Activated T-helper 1 cell treated with anti-CD3 and anti-CD28 coated beads, Interleukin-2, amount 50 U/mL, for 16 hours (primary cell): ENCODE measurements around the gene APP.

Experiments used
- DNase-seq, 2 donors: peaks; one replicate each; pipeline ENCODE4 v3.0.0-alpha.2; 2020; ENCODE audit warnings: low read depth in 1 of 2, low spot score in 1 of 2

APP gene

GRCh38 chr21:26127073-26127814, 43.3 kb downstream of the APP start:
- DNase-seq = no peak

GRCh38 chr21:26126168-26126553, 44.4 kb downstream of the APP start:
- DNase-seq = no peak

GRCh38 chr21:26125433-26126167, 45.0 kb downstream of the APP start:
- no peak for DNase-seq

GRCh38 chr21:26124896-26125295, 45.7 kb downstream of the APP start:
- no peak for DNase-seq

GRCh38 chr21:26124421-26124833, 46.1 kb downstream of the APP start:
- no peak for DNase-seq

- no peak for DNase-seq
Measured at GRCh38 chr21:26123012-26123411, 47.6 kb downstream of the APP start.

GRCh38 chr21:26120828-26121227, 49.7 kb downstream of the APP start:
- no peak for DNase-seq

GRCh38 chr21:26119906-26120305, 50.7 kb downstream of the APP start:
- DNase-seq = no peak

- no peak for DNase-seq
Measured at GRCh38 chr21:26118938-26119540, 51.5 kb downstream of the APP start.

- no peak for DNase-seq
Measured at GRCh38 chr21:26117972-26118367, 52.6 kb downstream of the APP start.

GRCh38 chr21:26117324-26117971, 53.1 kb downstream of the APP start:
- DNase-seq = no peak

- no peak for DNase-seq
Measured at GRCh38 chr21:26116456-26117011, 54.0 kb downstream of the APP start.

GRCh38 chr21:26115899-26116298, 54.7 kb downstream of the APP start:
- no peak for DNase-seq

- DNase-seq = no peak
Measured at GRCh38 chr21:26115305-26115704, 55.3 kb downstream of the APP start.

GRCh38 chr21:26112975-26113374, 57.6 kb downstream of the APP start:
- DNase-seq = no peak

- DNase-seq = no peak
Measured at GRCh38 chr21:26112127-26112742, 58.3 kb downstream of the APP start.

- DNase-seq = no peak
Measured at GRCh38 chr21:26110715-26111114, 59.9 kb downstream of the APP start.

GRCh38 chr21:26107429-26107828, 63.1 kb downstream of the APP start:
- no peak for DNase-seq

- no peak for DNase-seq
Measured at GRCh38 chr21:26106562-26106961, 64.0 kb downstream of the APP start.

GRCh38 chr21:26105819-26106218, 64.8 kb downstream of the APP start:
- no peak for DNase-seq

- DNase-seq = no peak
Measured at GRCh38 chr21:26100573-26100972, 70.0 kb downstream of the APP start.
